HepG2 (cell line): ENCODE data around the gene UCN2. TPM values are rescaled to one million over a fixed set of nuclear protein-coding genes. Genes with fewer than 3 reads are reported as not detected.
A peak's percentile ranks its signal among the peaks of the same experiment; 100 is the strongest.

Experiments
- ATAC-seq: fragments of 200-7000 bp; cut with Tn5 transposase; 3 replicates; pipeline ENCODE4 v1.9.1; 2020; ENCODE audit warnings: mild to moderate bottlenecking, moderate library complexity
- BruUV-seq: library from RNA; stranded (reverse); fragments of 400-500 nt; replicated peaks from 2 replicates; lab custom pipeline; 2021; lab: Mats Ljungman, UMichigan
- CTCF ChIA-PET: fragments of 300-600 bp; formaldehyde crosslinking; extraction: SDS; loops from one replicate; lab custom pipeline; 2021; ENCODE audit warnings: low total read pairs, inconsistent platforms, low intra/inter-chr PET ratio; lab: Yijun Ruan, JAX
- POLR2A ChIA-PET: fragments of 350-600 bp; sonication (Branson Sonifier 250); formaldehyde crosslinking; loops from one replicate; lab custom pipeline; 2020; ENCODE audit warnings: antibody characterized with exemption, inconsistent platforms; lab: Yijun Ruan, JAX
- DNase-seq: peaks from one replicate; pipeline ENCODE4 v3.0.0-alpha.2; 2015; ENCODE audit warnings: low spot score
- FAIRE-seq: peaks from 3 replicates; lab custom pipeline; 2011; peaks lifted over from hg19 to GRCh38; lab: Jason Lieb, UNC
- H2AFZ ChIP-seq: one replicate; pipeline ENCODE4 v1.6.1; 2011; ENCODE audit warnings: low read length, inconsistent platforms
- H3K27ac ChIP-seq: fragments of 300-600 bp; 3 replicates; pipeline ENCODE4 v1.8.0; 2011; ENCODE audit warnings: mixed run types, mild to moderate bottlenecking, mixed read lengths, low read length, inconsistent platforms; ENCODE audit not compliant: insufficient read depth; ENCODE audit errors: extremely low read length
- H3K27me3 ChIP-seq, 2 experiments: fragments of 200-600 bp in 1 of 2; 2 replicates in 1 of 2; 3 replicates in 1 of 2; pipeline versions ENCODE4 v1.6.0 to v1.8.0; 2011; ENCODE audit warnings: low read length in 2 of 2, mild to moderate bottlenecking in 2 of 2, moderate library complexity in 2 of 2, inconsistent platforms in 1 of 2; ENCODE audit not compliant: insufficient read depth in 2 of 2, control insufficient read depth in 1 of 2
- H3K36me3 ChIP-seq, 2 experiments: fragments of 200-600 bp in 1 of 2; replicated peaks in 1 of 2; 2 replicates in 1 of 2; 3 replicates in 1 of 2; pipeline versions ENCODE4 v1.5.1 to v1.8.0; 2011; ENCODE audit warnings: low read length in 2 of 2, inconsistent platforms in 1 of 2; ENCODE audit not compliant: insufficient read depth in 2 of 2, control insufficient read depth in 1 of 2
- H3K4me1 ChIP-seq: 2 replicates; pipeline ENCODE4 v1.5.1; 2012; ENCODE audit warnings: low read length, inconsistent platforms; ENCODE audit not compliant: insufficient read depth
- H3K4me2 ChIP-seq: 2 replicates; pipeline ENCODE4 v1.6.0; 2011; ENCODE audit warnings: low read depth, low read length, inconsistent platforms
- H3K4me3 ChIP-seq, 3 experiments: fragments of 200-600 bp in 1 of 3; sonication (generic), shearing (Covaris generic) in 1 of 3; replicated peaks in 1 of 3; 2 replicates each; pipeline ENCODE4 v1.5.1; 2011 to 2016; ENCODE audit warnings: low read length in 3 of 3, inconsistent platforms in 2 of 3, low read depth in 2 of 3, mild to moderate bottlenecking in 2 of 3, control low read depth in 1 of 3, mixed read lengths in 1 of 3; ENCODE audit not compliant: insufficient read depth in 1 of 3
- H3K79me2 ChIP-seq: one replicate; pipeline ENCODE4 v1.6.1; 2011; ENCODE audit warnings: low read length, inconsistent platforms; ENCODE audit not compliant: insufficient read depth
- H3K9ac ChIP-seq: 2 replicates; pipeline ENCODE4 v1.6.0; 2011; ENCODE audit warnings: mild to moderate bottlenecking, low read depth, low read length, inconsistent platforms; ENCODE audit not compliant: insufficient read depth
- H3K9me3 ChIP-seq: 2 replicates; pipeline ENCODE4 v1.5.1; 2012; ENCODE audit warnings: mild to moderate bottlenecking, low read length
- H4K20me1 ChIP-seq: 2 replicates; pipeline ENCODE4 v1.6.0; 2011; ENCODE audit warnings: inconsistent platforms, mild to moderate bottlenecking, low read length, moderate library complexity; ENCODE audit not compliant: insufficient read depth
- BCLAF1 ChIP-seq: fragments of 450-650 bp; IDR thresholded peaks from 2 replicates; pipeline ENCODE4 v1.6.1; 2017; ENCODE audit warnings: mild to moderate bottlenecking
- RBFOX2 ChIP-seq: fragments of 200-400 bp; formaldehyde crosslinking; IDR thresholded peaks from 2 replicates; pipeline ENCODE4 v1.6.1; 2017; ENCODE audit warnings: low read depth, mild to moderate bottlenecking, low read length
- ZNF687 ChIP-seq: sonication (generic); formaldehyde crosslinking; IDR thresholded peaks from 2 replicates; pipeline ENCODE4 v1.5.1; 2020; ENCODE audit warnings: mild to moderate bottlenecking, missing genetic modification reagents, moderate library complexity
- WGBS: methylation state at CpG from one replicate; pipeline ENCODE4 v1.1.6; 2017; ENCODE audit warnings: low lambda C conversion rate; 5-methylcytosine and 5-hydroxymethylcytosine counted together
- in situ Hi-C: cut with HindIII; loops from 2 replicates; pipeline ENCODE4 v1.10.0; 2017; ENCODE audit warnings: low pct_unique_long_range_greater_than_20kb; ENCODE audit not compliant: extremely low pct_ligation_motif_present
- intact Hi-C: fragments of 100-400 bp; cut with micrococcal nuclease; formaldehyde crosslinking; loops from one replicate; pipeline ENCODE4 v1.10.0; 2022; ENCODE audit not compliant: unreplicated experiment
- polyA plus RNA-seq, 8 experiments: library from polyadenylated mRNA; depleted of rRNA in 3 of 8; stranded (reverse) in 7 of 8; unstranded in 1 of 8; fragments of >200 nt; fragmentation: Illumina TruSeq in 4 of 8; extraction: Trizol in 4 of 8; gene quantifications; 2 replicates each; pipeline versions ENCODE4 v1.2.1 to v1.2.3, GENCODE V29; 2011 to 2016; ENCODE audit warnings: low read depth in 4 of 8, missing spikeins in 1 of 8, mixed read lengths in 1 of 8; ENCODE audit not compliant: insufficient read depth in 1 of 8
- total RNA-seq, 5 experiments: library from RNA; depleted of rRNA; stranded (reverse); fragments of >200 nt; fragmentation: Illumina TruSeq; extraction: Trizol; gene quantifications; 2 replicates each; pipeline ENCODE4 v1.2.3, GENCODE V29; 2016; ENCODE audit warnings: low read depth in 1 of 5

Gene UCN2
- total and polyA plus RNA-seq, 2 of the 13 experiments (the other 11 are each of a cell fraction or from before 2014, with no cell fraction given), result 0.07 to 1.5 TPM

- Histone ChIP-seq H3K79me2 (no peaks in the 10 kb centered on the region), H3K4me3 (no peak overlapping the region), H3K9me3 (no peaks in the 10 kb centered on the region), H3K36me3 (peaks cover 40 to 80% of the 10 kb centered on the region in 2 experiments), H3K4me2 (no peak overlapping the region), H4K20me1 (0 out of 2 replicates have a peak, but pooled peaks cover 2% of the 10 kb centered on the region), H3K27ac (no peak overlapping the region), H3K9ac (no peak overlapping the region), H3K4me1 (peaks cover 14% of the 10 kb centered on the region), H3K27me3 (no peaks in the 10 kb centered on the region), H2AFZ (no peak overlapping the region)
- DNase-seq, result no peak
- BruUV-seq, result no TSS peak
- WGBS, result 95% methylated on average over 2 of the region's 9 CpGs
- intact Hi-C loops (no loop called here), in situ Hi-C loops (no loop called here)
- TF ChIP-seq ZNF687 (CRISPR knock-in tag) (0 out of 2 replicates have a peak, but pooled peaks have one; percentile 20), RBFOX2 (peak; percentile 46; the same call in 1 of the 2 replicates), BCLAF1 (no peak)
- ChIA-PET POLR2A (no interaction called here), CTCF (no interaction called here)
- ATAC-seq, result no peak
- FAIRE-seq, result no peak
Observed at GRCh38 chr3:48543271-48543866, 20.2 kb downstream of the UCN2 start.
